Smooth muscle cell (in vitro differentiated cells): Measurements from ENCODE around the gene CPNE2. TPM values are rescaled to one million over a fixed set of nuclear protein-coding genes. Genes with fewer than 3 reads are reported as not detected.

Experiments used
- DNase-seq: peaks from one replicate; lab custom pipeline; 2025; ENCODE audit not compliant: unreplicated experiment; lab: John Stamatoyannopoulos, UW
- H2AFZ ChIP-seq: fragments of 200-600 bp; sonication (generic); 2 replicates; pipeline ENCODE4 v1.6.0; 2016; ENCODE audit warnings: antibody characterized with exemption, low read depth, mild to moderate bottlenecking
- H3F3A ChIP-seq: fragments of 200-600 bp; sonication (generic); 2 replicates; pipeline ENCODE4 v1.6.0; 2017; ENCODE audit warnings: antibody characterized with exemption, low read depth
- H3K27ac ChIP-seq: fragments of 200-600 bp; sonication (generic); 2 replicates; pipeline ENCODE4 v1.5.1; 2016; ENCODE audit warnings: low read depth, mild to moderate bottlenecking
- H3K27me3 ChIP-seq: fragments of 200-600 bp; sonication (generic); 2 replicates; pipeline ENCODE4 v1.6.1; 2016; ENCODE audit warnings: low read depth, mild to moderate bottlenecking
- H3K36me3 ChIP-seq: fragments of 200-600 bp; sonication (generic); 2 replicates; pipeline ENCODE4 v1.5.1; 2016; ENCODE audit warnings: low read depth
- H3K4me1 ChIP-seq: fragments of 200-600 bp; sonication (generic); 2 replicates; pipeline ENCODE4 v1.5.1; 2016; ENCODE audit warnings: low read depth
- H3K4me2 ChIP-seq: fragments of 200-600 bp; sonication (generic); 2 replicates; pipeline ENCODE4 v1.6.0; 2016; ENCODE audit warnings: mild to moderate bottlenecking
- H3K4me3 ChIP-seq: fragments of 200-600 bp; sonication (generic); 2 replicates; pipeline ENCODE4 v1.5.1; 2016; ENCODE audit warnings: mild to moderate bottlenecking
- H3K79me2 ChIP-seq: fragments of 200-600 bp; sonication (generic); 2 replicates; pipeline ENCODE4 v1.6.0; 2016; ENCODE audit warnings: low read depth, mild to moderate bottlenecking
- H3K9ac ChIP-seq: fragments of 200-600 bp; sonication (generic); 2 replicates; pipeline ENCODE4 v1.6.0; 2016; ENCODE audit warnings: low read depth
- H3K9me3 ChIP-seq: fragments of 200-600 bp; sonication (generic); replicated peaks from 2 replicates; pipeline ENCODE4 v1.5.1; 2016; ENCODE audit warnings: low read depth
- H4K20me1 ChIP-seq: fragments of 200-600 bp; sonication (generic); 2 replicates; pipeline ENCODE4 v1.6.0; 2016; ENCODE audit warnings: low read depth
- CTCF ChIP-seq: fragments of 200-600 bp; sonication (generic); IDR thresholded peaks from 2 replicates; pipeline ENCODE4 v1.5.1; 2017; ENCODE audit warnings: borderline replicate concordance, mild to moderate bottlenecking, antibody characterized with exemption; ENCODE audit not compliant: insufficient read depth, poor library complexity, severe bottlenecking
- WGBS: methylation state at CpG from one replicate; pipeline ENCODE4 v1.1.7; 2016; ENCODE audit warnings: low lambda C conversion rate; 5-methylcytosine and 5-hydroxymethylcytosine counted together
- polyA plus RNA-seq: library from polyadenylated mRNA; unstranded; fragments of >200 nt; fragmentation: Nextera tagmentation; extraction: Ambion mirVana; gene quantifications from 2 replicates; pipeline ENCODE4 v1.2.1, GENCODE V29; 2016
- total RNA-seq: library from RNA; depleted of rRNA; stranded (reverse); fragments of >200 nt; gene quantifications from 2 replicates; pipeline ENCODE4 v1.2.3, GENCODE V29; 2014

CPNE2 gene
- total and polyA plus RNA-seq, 2 experiments from 2014 or later, result 18.2 to 19.8 TPM

GRCh38 chr16:57128771-57129389 is 36.5 kb downstream of the CPNE2 start:
- no peaks in the 10 kb centered on the region for H3F3A ChIP-seq
- WGBS, result 95% methylated on average over 11 of the region's 11 CpGs
- TF ChIP-seq CTCF, result no peak
- no peak overlapping the region for H3K27ac ChIP-seq
- no peaks in the 10 kb centered on the region for H3K27me3 ChIP-seq
- no peak for DNase-seq
- H3K4me3 ChIP-seq, result no peak overlapping the region
- H3K4me2 ChIP-seq, result no peak overlapping the region
- H3K9me3 ChIP-seq, result no peaks in the 10 kb centered on the region
- H3K4me1 ChIP-seq, result no peaks in the 10 kb centered on the region
- no peak overlapping the region for H3K9ac ChIP-seq
- H2AFZ ChIP-seq, result no peak overlapping the region
- H3K36me3 ChIP-seq, result no peaks in the 10 kb centered on the region
- no peaks in the 10 kb centered on the region for H4K20me1 ChIP-seq
- no peaks in the 10 kb centered on the region for H3K79me2 ChIP-seq

GRCh38 chr16:57130950-57131321 is 38.6 kb downstream of the CPNE2 start:
- Histone ChIP-seq H2AFZ (no peak overlapping the region), H3K27me3 (no peaks in the 10 kb centered on the region), H3F3A (no peaks in the 10 kb centered on the region), H3K4me1 (no peaks in the 10 kb centered on the region), H3K4me2 (no peak overlapping the region), H3K9ac (no peak overlapping the region), H3K36me3 (no peaks in the 10 kb centered on the region), H3K27ac (no peak overlapping the region), H3K79me2 (no peaks in the 10 kb centered on the region), H4K20me1 (no peaks in the 10 kb centered on the region), H3K4me3 (no peak overlapping the region), H3K9me3 (no peaks in the 10 kb centered on the region)
- WGBS, result 97% methylated on average over 3 of the region's 6 CpGs
- DNase-seq, result no peak
- TF ChIP-seq CTCF, result no peak

DNA sequence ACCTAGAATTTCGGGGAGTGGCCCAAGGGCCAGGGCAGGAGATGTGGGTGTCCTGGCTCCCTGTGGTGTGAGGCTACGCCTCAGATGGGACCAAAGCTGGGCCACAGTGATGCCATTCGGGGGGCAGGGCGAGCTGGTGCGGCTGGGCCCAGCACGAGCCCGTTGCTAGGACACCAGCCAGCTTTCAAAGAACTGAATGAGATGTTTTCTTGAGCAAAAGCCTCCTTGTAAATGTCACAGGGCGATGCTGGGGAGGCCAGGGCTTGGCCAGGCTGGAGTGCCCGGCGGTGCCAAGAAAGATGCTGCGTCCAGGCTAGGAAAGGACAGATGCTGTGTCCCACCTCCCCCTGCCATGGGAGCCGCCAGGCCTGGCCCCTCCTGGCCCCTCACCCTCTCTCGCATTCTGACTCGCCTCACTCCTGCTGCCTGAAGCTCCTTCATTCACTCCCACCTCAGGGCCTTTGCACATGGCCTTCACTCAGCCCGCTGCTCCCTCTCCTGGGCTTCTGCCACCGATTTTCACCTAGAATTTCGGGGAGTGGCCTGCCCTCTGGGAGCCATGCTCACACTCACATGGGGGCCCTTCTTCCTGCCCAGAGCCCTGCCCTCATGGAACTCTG is 39.1 kb downstream of the CPNE2 start:
- Histone ChIP-seq H3F3A (no peaks in the 10 kb centered on the region), H3K9me3 (no peaks in the 10 kb centered on the region), H3K4me1 (no peaks in the 10 kb centered on the region), H3K79me2 (no peaks in the 10 kb centered on the region), H3K4me2 (no peak overlapping the region), H3K4me3 (no peak overlapping the region), H3K36me3 (no peaks in the 10 kb centered on the region), H2AFZ (no peak overlapping the region), H3K27me3 (no peaks in the 10 kb centered on the region), H3K9ac (no peak overlapping the region), H3K27ac (no peak overlapping the region), H4K20me1 (no peaks in the 10 kb centered on the region)
- no peak for DNase-seq
- TF ChIP-seq CTCF, result no peak
- WGBS, result 97% methylated on average over 17 of the region's 17 CpGs

GRCh38 chr16:57132470-57132869 is 40.1 kb downstream of the CPNE2 start:
- Histone ChIP-seq H3K27me3 (no peaks in the 10 kb centered on the region), H3K36me3 (no peaks in the 10 kb centered on the region), H4K20me1 (no peaks in the 10 kb centered on the region), H3K9ac (no peak overlapping the region), H3F3A (no peaks in the 10 kb centered on the region), H3K4me1 (no peaks in the 10 kb centered on the region), H3K4me3 (no peak overlapping the region), H3K4me2 (no peak overlapping the region), H3K9me3 (no peaks in the 10 kb centered on the region), H2AFZ (no peak overlapping the region), H3K27ac (no peak overlapping the region), H3K79me2 (no peaks in the 10 kb centered on the region)
- TF ChIP-seq CTCF, result no peak
- no peak for DNase-seq
- WGBS, result 100% methylated on average over 1 of the region's 1 CpG
